DOHH2 (cell line): ENCODE data around the gene PIH1D2.
A peak's percentile ranks its signal among the peaks of the same experiment; 100 is the strongest.
"Not testable (repeated sequence)": the region's sequence is repeated elsewhere in the genome, so short reads cannot be mapped to it uniquely, and the experiment has no call there.

ENCODE experiments used
- H3F3A ChIP-seq: fragments of 200-600 bp; sonication (generic), shearing (Covaris generic); 2 replicates; pipeline ENCODE4 v1.6.0; 2016; ENCODE audit warnings: antibody characterized with exemption, mild to moderate bottlenecking; ENCODE audit not compliant: control insufficient read depth, insufficient read depth
- H3K27ac ChIP-seq: fragments of 200-600 bp; sonication (generic); 2 replicates; pipeline ENCODE4 v1.5.1; 2014; ENCODE audit warnings: low read depth, mild to moderate bottlenecking, low read length, moderate library complexity
- H3K27me3 ChIP-seq: fragments of 200-600 bp; sonication (generic); 2 replicates; pipeline ENCODE4 v1.6.1; 2014; ENCODE audit warnings: mild to moderate bottlenecking, low read length, mixed read lengths; ENCODE audit not compliant: control insufficient read depth
- H3K36me3 ChIP-seq: fragments of 200-600 bp; sonication (generic); 2 replicates; pipeline ENCODE4 v1.6.1; 2014; ENCODE audit warnings: mild to moderate bottlenecking, low read length, moderate library complexity, mixed read lengths; ENCODE audit not compliant: control insufficient read depth
- H3K4me1 ChIP-seq: fragments of 200-600 bp; sonication (generic); 2 replicates; pipeline ENCODE4 v1.6.1; 2014; ENCODE audit warnings: mild to moderate bottlenecking, low read length, mixed read lengths; ENCODE audit not compliant: control insufficient read depth
- H3K4me2 ChIP-seq: fragments of 200-600 bp; sonication (generic); 2 replicates; pipeline ENCODE4 v1.6.0; 2014; ENCODE audit warnings: mild to moderate bottlenecking, low read length, moderate library complexity
- H3K4me3 ChIP-seq: fragments of 200-600 bp; sonication (generic); 2 replicates; pipeline ENCODE4 v1.5.1; 2014; ENCODE audit warnings: mild to moderate bottlenecking, low read length, mixed read lengths
- H3K79me2 ChIP-seq: fragments of 200-600 bp; sonication (generic); 2 replicates; pipeline ENCODE4 v1.6.1; 2014; ENCODE audit warnings: mild to moderate bottlenecking, low read length, mixed read lengths; ENCODE audit not compliant: control insufficient read depth
- H3K9me2 ChIP-seq: fragments of 200-600 bp; sonication (generic); replicated peaks from 2 replicates; pipeline ENCODE4 v1.6.1; 2014; ENCODE audit warnings: mild to moderate bottlenecking, low read length, mixed read lengths; ENCODE audit not compliant: control insufficient read depth
- H3K9me3 ChIP-seq: fragments of 200-600 bp; sonication (generic); 2 replicates; pipeline ENCODE4 v1.6.1; 2014; ENCODE audit warnings: antibody characterized with exemption, low read length, mixed read lengths; ENCODE audit not compliant: control insufficient read depth, insufficient read depth
- H4K20me1 ChIP-seq: fragments of 200-600 bp; sonication (generic); 2 replicates; pipeline ENCODE4 v1.6.0; 2014; ENCODE audit warnings: low read depth, mild to moderate bottlenecking, antibody characterized with exemption, low read length, moderate library complexity; ENCODE audit not compliant: control insufficient read depth, insufficient read depth
- CTCF ChIP-seq: fragments of 200-600 bp; sonication (generic); IDR thresholded peaks from one replicate; pipeline ENCODE4 v1.5.1; 2014; ENCODE audit warnings: antibody characterized with exemption, mild to moderate bottlenecking, low read depth, low read length; ENCODE audit not compliant: poor library complexity, severe bottlenecking
- EZH2phosphoT487 ChIP-seq: fragments of 200-600 bp; sonication (generic); IDR thresholded peaks from 2 replicates; pipeline ENCODE4 v1.6.1; 2017; ENCODE audit warnings: borderline replicate concordance, mild to moderate bottlenecking, antibody characterized with exemption, low read length, moderate library complexity, mixed read lengths

Gene PIH1D2

GRCh38 chr11:112057170-112057569, 16.6 kb downstream of the PIH1D2 start:
- H4K20me1 ChIP-seq: no peaks in the 10 kb centered on the region
- peaks cover 5% of the 10 kb centered on the region for H3K4me1 ChIP-seq
- H3K79me2 ChIP-seq: peaks cover 21% of the 10 kb centered on the region
- H3K36me3 ChIP-seq: peaks cover 79% of the 10 kb centered on the region
- no peak overlapping the region for H3K4me2 ChIP-seq
- peaks cover 6% of the 10 kb centered on the region; the same call in 1 of the 2 replicates for H3F3A ChIP-seq
- H3K27ac ChIP-seq: no peak overlapping the region
- H3K9me2 ChIP-seq: no peaks in the 10 kb centered on the region
- no peak overlapping the region for H3K4me3 ChIP-seq
- no peaks in the 10 kb centered on the region for H3K9me3 ChIP-seq
- no peaks in the 10 kb centered on the region for H3K27me3 ChIP-seq
- no peak for TF ChIP-seq EZH2phosphoT487

- Histone ChIP-seq H3K4me3 (peak overlapping the region; percentile 61), H3F3A (peaks cover 24% of the 10 kb centered on the region), H3K9me3 (peaks cover 7% of the 10 kb centered on the region; the same call in 1 of the 2 replicates), H4K20me1 (no peaks in the 10 kb centered on the region), H3K79me2 (peaks cover 53% of the 10 kb centered on the region), H3K27ac (peak overlapping the region; percentile 82), H3K27me3 (no peaks in the 10 kb centered on the region), H3K36me3 (peaks cover 87% of the 10 kb centered on the region), H3K4me2 (peak overlapping the region; percentile 72), H3K4me1 (peaks cover 52% of the 10 kb centered on the region), H3K9me2 (no peaks in the 10 kb centered on the region)
- no peak for TF ChIP-seq CTCF
- no peak for TF ChIP-seq EZH2phosphoT487
These were observed 22.0 kb downstream of the PIH1D2 start for GRCh38 chr11:112051768-112052167.

DNA sequence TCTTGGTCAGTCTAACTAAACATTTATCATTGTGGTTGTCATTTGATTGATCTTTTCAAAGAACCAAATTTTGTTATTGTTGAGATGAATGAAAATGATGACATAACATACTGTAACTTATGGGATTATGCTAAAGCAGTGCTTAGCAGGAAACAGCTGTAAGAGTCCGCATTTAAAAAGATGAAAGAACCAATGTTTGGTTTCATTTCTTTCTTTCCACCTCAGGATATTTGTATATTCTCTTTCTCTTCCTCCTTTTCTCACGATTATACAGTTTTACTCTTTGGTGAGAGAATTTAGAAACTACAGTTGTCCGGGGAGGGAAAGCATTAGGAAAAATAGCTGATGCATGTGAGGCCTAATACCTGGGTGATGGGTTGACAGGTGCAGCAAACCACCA, 23.1 kb downstream of the PIH1D2 start:
- no peaks in the 10 kb centered on the region for H3K27me3 ChIP-seq
- TF ChIP-seq EZH2phosphoT487 (no peak), CTCF (no peak)
- H3F3A ChIP-seq: peaks cover 25% of the 10 kb centered on the region
- no peaks in the 10 kb centered on the region for H3K9me2 ChIP-seq
- H3K9me3 ChIP-seq: peaks cover 7% of the 10 kb centered on the region; the same call in 1 of the 2 replicates
- H3K79me2 ChIP-seq: peaks cover 46% of the 10 kb centered on the region
- peak overlapping the region; percentile 61 for H3K4me3 ChIP-seq
- peak overlapping the region; percentile 72 for H3K4me2 ChIP-seq
- H3K4me1 ChIP-seq: peaks cover 52% of the 10 kb centered on the region
- H3K36me3 ChIP-seq: peaks cover 88% of the 10 kb centered on the region
- peak overlapping the region; percentile 82 for H3K27ac ChIP-seq
- H4K20me1 ChIP-seq: no peaks in the 10 kb centered on the region

DNA sequence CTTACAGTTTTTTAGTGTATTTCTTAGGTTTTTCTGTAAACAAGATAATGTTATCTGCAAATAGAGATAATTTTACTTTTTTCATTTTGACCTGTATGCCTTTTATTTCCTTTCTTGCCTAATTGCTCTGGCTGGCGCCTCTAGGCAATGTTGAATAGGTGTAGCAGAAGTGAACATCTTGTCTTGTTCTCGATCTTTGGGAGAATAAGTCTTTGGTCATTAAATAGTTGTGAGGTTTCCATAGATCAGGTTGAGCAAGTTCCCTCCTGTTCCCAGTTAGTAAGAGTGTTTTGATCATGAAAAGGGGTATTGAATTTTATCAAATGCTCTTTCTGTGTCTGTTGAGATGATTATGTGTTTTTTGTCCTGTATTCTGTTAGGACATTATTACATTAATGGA, 24.0 kb downstream of the PIH1D2 start:
- H3K4me1 ChIP-seq: peaks cover 52% of the 10 kb centered on the region
- H3K4me2 ChIP-seq: peak overlapping the region; percentile 72
- peaks cover 7% of the 10 kb centered on the region; the same call in 1 of the 2 replicates for H3K9me3 ChIP-seq
- H3K36me3 ChIP-seq: peaks cover 92% of the 10 kb centered on the region
- no peak for TF ChIP-seq CTCF
- H3K4me3 ChIP-seq: peak overlapping the region; percentile 61
- peak overlapping the region; percentile 82 for H3K27ac ChIP-seq
- H3K27me3 ChIP-seq: no peaks in the 10 kb centered on the region
- no peaks in the 10 kb centered on the region for H4K20me1 ChIP-seq
- no peaks in the 10 kb centered on the region for H3K9me2 ChIP-seq
- peaks cover 27% of the 10 kb centered on the region for H3F3A ChIP-seq
- peaks cover 46% of the 10 kb centered on the region for H3K79me2 ChIP-seq

DNA sequence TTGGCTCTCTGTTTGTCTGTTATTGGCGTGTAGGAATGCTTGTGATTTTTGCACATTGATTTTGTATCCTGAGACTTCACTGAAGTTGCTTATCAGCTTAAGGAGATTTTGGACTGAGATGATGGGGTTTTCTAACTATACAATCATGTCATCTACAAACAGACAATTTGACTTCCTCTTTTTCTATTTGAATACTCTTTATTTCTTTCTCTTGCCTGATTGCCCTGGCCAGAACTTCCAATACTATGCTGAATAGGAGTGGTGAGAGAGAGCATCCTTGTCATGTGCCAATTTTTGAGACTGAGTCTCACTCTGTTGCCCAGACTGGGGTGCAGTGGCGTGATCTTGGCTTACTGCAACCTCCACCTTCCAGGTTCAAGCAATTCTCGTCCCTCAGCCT, 25.6 kb downstream of the PIH1D2 start:
- H3F3A ChIP-seq: peaks cover 30% of the 10 kb centered on the region
- H3K27ac ChIP-seq: peak overlapping the region; percentile 82
- H3K79me2 ChIP-seq: peaks cover 40% of the 10 kb centered on the region
- H3K9me3 ChIP-seq, H3K27me3 ChIP-seq, H3K9me2 ChIP-seq, H4K20me1 ChIP-seq: not testable (repeated sequence)
- peaks cover 93% of the 10 kb centered on the region for H3K36me3 ChIP-seq
- H3K4me3 ChIP-seq: peak overlapping the region; percentile 58
- peak overlapping the region; percentile 72 for H3K4me2 ChIP-seq
- peaks cover 52% of the 10 kb centered on the region for H3K4me1 ChIP-seq

DNA sequence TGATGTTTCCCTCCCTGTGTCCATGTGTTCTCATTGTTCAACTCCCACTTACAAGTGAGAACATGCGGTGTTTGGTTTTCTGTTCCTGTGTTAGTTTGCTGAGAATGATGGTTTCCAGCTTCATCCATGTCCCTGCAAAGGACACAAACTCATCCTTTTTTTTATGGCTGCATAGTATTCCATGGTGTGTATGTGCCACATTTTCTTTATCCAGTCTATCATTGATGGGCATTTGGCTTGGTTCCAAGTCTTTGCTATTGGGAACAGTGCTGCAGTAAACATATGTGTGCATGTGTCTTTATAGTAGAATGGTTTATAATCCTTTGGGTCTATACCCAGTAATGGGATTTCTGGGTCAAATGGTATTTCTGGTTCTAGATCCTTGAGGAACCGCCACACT, 27.2 kb downstream of the PIH1D2 start:
- peaks cover 41% of the 10 kb centered on the region for H3K4me1 ChIP-seq
- H3K27me3 ChIP-seq, H3K9me2 ChIP-seq, H3K4me2 ChIP-seq, H3K9me3 ChIP-seq, H4K20me1 ChIP-seq, H3K27ac ChIP-seq, H3K4me3 ChIP-seq: not testable (repeated sequence)
- peaks cover 37% of the 10 kb centered on the region for H3F3A ChIP-seq
- H3K36me3 ChIP-seq: peaks cover 94% of the 10 kb centered on the region
- H3K79me2 ChIP-seq: peaks cover 35% of the 10 kb centered on the region
